Measurements from ENCODE around the gene TFAP2B.
A peak's percentile ranks its signal among the peaks of the same experiment; 100 is the strongest.

TFAP2B gene

GRCh38 chr6:50792771-50793170 is 25.9 kb upstream of the TFAP2B start:
- no peak for DNase-seq (ENCODE audit: low read depth)
- no peak overlapping the region for H3K4me3 ChIP-seq (ENCODE audit: low read depth, low read length)
- no peak for TF ChIP-seq MYC (IDR thresholded peaks at IDR 0.05; ENCODE audit: low read depth, low read length)
- TF ChIP-seq MAX (IDR thresholded peaks at IDR 0.05; ENCODE audit: low read depth, low read length): no peak
- no peak for TF ChIP-seq POLR2A (IDR thresholded peaks at IDR 0.05; ENCODE audit: extremely low read depth, insufficient read length)
- TF ChIP-seq CTCF (IDR thresholded peaks at IDR 0.05; ENCODE audit: low read depth, low read length): no peak

- no peak overlapping the region for H3K4me3 ChIP-seq (ENCODE audit: low read depth, low read length)
- TF ChIP-seq CTCF (IDR thresholded peaks at IDR 0.05; ENCODE audit: low read depth, low read length): no peak
- no peak for DNase-seq (ENCODE audit: low read depth)
These were observed 23.1 kb upstream of the TFAP2B start for GRCh38 chr6:50795574-50795973.

GRCh38 chr6:50804283-50804682 is 14.4 kb upstream of the TFAP2B start:
- no peak overlapping the region for H3K4me3 ChIP-seq (ENCODE audit: low read depth, low read length)
- DNase-seq (ENCODE audit: low read depth): no peak
- TF ChIP-seq CTCF (IDR thresholded peaks at IDR 0.05; ENCODE audit: low read depth, low read length) (no peak), MYC (IDR thresholded peaks at IDR 0.05; ENCODE audit: low read depth, low read length) (no peak), MAX (IDR thresholded peaks at IDR 0.05; ENCODE audit: low read depth, low read length) (no peak)

- DNase-seq (ENCODE audit: low read depth): no peak
- H3K4me3 ChIP-seq (ENCODE audit: low read depth, low read length): no peak overlapping the region
- TF ChIP-seq POLR2A (IDR thresholded peaks at IDR 0.05; ENCODE audit: extremely low read depth, insufficient read length) (no peak), MAX (IDR thresholded peaks at IDR 0.05; ENCODE audit: low read depth, low read length) (no peak), MYC (IDR thresholded peaks at IDR 0.05; ENCODE audit: low read depth, low read length) (no peak), CTCF (IDR thresholded peaks at IDR 0.05; ENCODE audit: low read depth, low read length) (no peak)
These were observed 11.6 kb upstream of the TFAP2B start for GRCh38 chr6:50807035-50807434.

- TF ChIP-seq MAX (IDR thresholded peaks at IDR 0.05; ENCODE audit: low read depth, low read length) (no peak), CTCF (IDR thresholded peaks at IDR 0.05; ENCODE audit: low read depth, low read length) (peak; percentile 21)
- peak overlapping the region; percentile 51 for H3K4me3 ChIP-seq (ENCODE audit: low read depth, low read length)
- DNase-seq (ENCODE audit: low read depth): no peak
These were observed 3.1 kb upstream of the TFAP2B start for GRCh38 chr6:50815436-50816114.

GRCh38 chr6:50816115-50816675 is 2.5 kb upstream of the TFAP2B start:
- DNase-seq (ENCODE audit: low read depth): peak; percentile 76
- no peak for TF ChIP-seq MYC (IDR thresholded peaks at IDR 0.05; ENCODE audit: low read depth, low read length)
- no peak for TF ChIP-seq MAX (IDR thresholded peaks at IDR 0.05; ENCODE audit: low read depth, low read length)
- TF ChIP-seq CTCF (IDR thresholded peaks at IDR 0.05; ENCODE audit: low read depth, low read length): peak; percentile 59
- no peak for TF ChIP-seq POLR2A (IDR thresholded peaks at IDR 0.05; ENCODE audit: extremely low read depth, insufficient read length)
- peak overlapping the region; percentile 51 for H3K4me3 ChIP-seq (ENCODE audit: low read depth, low read length)
